Ascending aorta (tissue), 2 donors: Measurements from ENCODE around the gene AKT2. TPM values are rescaled to one million over a fixed set of nuclear protein-coding genes. Genes with fewer than 3 reads are reported as not detected.

Source experiments
- DNase-seq, 2 donors: peaks; one replicate each; pipeline ENCODE4 v3.0.0-alpha.2; 2019; ENCODE audit warnings: low spot score in 2 of 2
- H3K27ac ChIP-seq, 2 donors: fragments of 200-600 bp; sonication (generic); one replicate each; pipeline ENCODE4 v1.5.1; 2016 to 2017; ENCODE audit warnings: mild to moderate bottlenecking in 1 of 2
- H3K27me3 ChIP-seq: fragments of 200-600 bp; sonication (generic); one replicate; pipeline ENCODE4 v1.5.1; 2017
- H3K36me3 ChIP-seq, 2 donors: fragments of 200-600 bp; sonication (generic); one replicate each; pipeline ENCODE4 v1.5.1; 2016
- H3K4me1 ChIP-seq, 2 donors: fragments of 200-600 bp; sonication (generic); one replicate each; pipeline ENCODE4 v1.5.1; 2016 to 2017; ENCODE audit warnings: mild to moderate bottlenecking in 1 of 2
- H3K4me3 ChIP-seq, 2 donors: fragments of 200-600 bp; sonication (generic); one replicate each; pipeline ENCODE4 v1.5.1; 2016 to 2017; ENCODE audit warnings: mild to moderate bottlenecking in 1 of 2
- H3K9me3 ChIP-seq, 2 donors: fragments of 200-600 bp; sonication (generic); one replicate each; pipeline ENCODE4 v1.5.1; 2016
- CTCF ChIP-seq, 3 experiments: fragments of 200-600 bp in 2 of 3; fragments of 450-650 bp in 1 of 3; sonication (generic) in 2 of 3; IDR thresholded peaks; one replicate each; pipeline ENCODE4 v1.5.1; 2016 to 2019; ENCODE audit warnings: antibody characterized with exemption in 3 of 3, mild to moderate bottlenecking in 1 of 3, moderate library complexity in 1 of 3
- intact Hi-C: fragments of 100-400 bp; cut with DNase I; formaldehyde crosslinking; loops from one replicate; pipeline ENCODE4 v1.15.1; 2023
- total RNA-seq: library from RNA; depleted of rRNA; stranded (reverse); fragments of >200 nt; gene quantifications from one replicate; pipeline ENCODE4 v1.1.0, GENCODE V29; 2016

AKT2 gene
- total RNA-seq, 1 donor from 2014 or later: 137 TPM

- Histone ChIP-seq H3K27me3 (no peaks in the 10 kb centered on the region), H3K9me3 (no peaks in the 10 kb centered on the region), H3K27ac (no peak overlapping the region), H3K36me3 (peaks cover 7 to 14% of the 10 kb centered on the region in 2 donors), H3K4me1 (peaks cover 0 to 9% of the 10 kb centered on the region in 2 donors), H3K4me3 (no peak overlapping the region)
- DNase-seq: no peak
- intact Hi-C loops: no loop called here
- no peak for TF ChIP-seq CTCF (IDR thresholded peaks at IDR 0.05)
Measured at GRCh38 chr19:40271706-40272105, 13.4 kb downstream of the AKT2 start.

GRCh38 chr19:40270362-40271089, 14.6 kb downstream of the AKT2 start:
- Histone ChIP-seq H3K4me3 (no peak overlapping the region), H3K27ac (no peak overlapping the region), H3K9me3 (no peaks in the 10 kb centered on the region), H3K36me3 (peaks cover 7 to 14% of the 10 kb centered on the region in 2 donors), H3K27me3 (no peaks in the 10 kb centered on the region), H3K4me1 (peaks cover 0 to 17% of the 10 kb centered on the region in 2 donors)
- TF ChIP-seq CTCF (IDR thresholded peaks at IDR 0.05): no peak
- intact Hi-C loops: no loop called here
- no peak for DNase-seq

- no peaks in the 10 kb centered on the region for H3K27me3 ChIP-seq
- no peak for DNase-seq
- H3K36me3 ChIP-seq: peaks cover 15 to 23% of the 10 kb centered on the region in 2 donors
- H3K9me3 ChIP-seq: no peaks in the 10 kb centered on the region
- peaks cover 0 to 10% of the 10 kb centered on the region in 2 donors for H3K4me1 ChIP-seq
- TF ChIP-seq CTCF (IDR thresholded peaks at IDR 0.05): no peak
- intact Hi-C loops: no loop called here
- no peak overlapping the region for H3K4me3 ChIP-seq
- H3K27ac ChIP-seq: no peak overlapping the region
Measured at GRCh38 chr19:40269216-40269940, 15.8 kb downstream of the AKT2 start.

- H3K4me1 ChIP-seq: peaks cover 0 to 10% of the 10 kb centered on the region in 2 donors
- intact Hi-C loops: no loop called here
Measured at GRCh38 chr19:40267601-40267997, 17.5 kb downstream of the AKT2 start.

More at GRCh38 chr19:40267601-40267997, 17.5 kb downstream of the AKT2 start:
- peaks cover 21 to 38% of the 10 kb centered on the region in 2 donors for H3K36me3 ChIP-seq
- H3K27me3 ChIP-seq: no peaks in the 10 kb centered on the region
- H3K27ac ChIP-seq: no peak overlapping the region
- H3K9me3 ChIP-seq: no peaks in the 10 kb centered on the region
- H3K4me3 ChIP-seq: no peak overlapping the region
- TF ChIP-seq CTCF (IDR thresholded peaks at IDR 0.05): no peak
- DNase-seq: no peak
